Activated CD8-positive, alpha-beta memory T cell treated with anti-CD3 and anti-CD28 coated beads for 48 hours (primary cell): ENCODE results near the gene COL4A5.
"Not testable (repeated sequence)": the region's sequence is repeated elsewhere in the genome, so short reads cannot be mapped to it uniquely, and the experiment has no call there.

ENCODE experiments used
- DNase-seq, 3 experiments: peaks; one replicate each; pipeline ENCODE4 v3.0.0-alpha.2; 2020; ENCODE audit warnings: low read depth in 2 of 3, low spot score in 2 of 3

The COL4A5 gene

DNA sequence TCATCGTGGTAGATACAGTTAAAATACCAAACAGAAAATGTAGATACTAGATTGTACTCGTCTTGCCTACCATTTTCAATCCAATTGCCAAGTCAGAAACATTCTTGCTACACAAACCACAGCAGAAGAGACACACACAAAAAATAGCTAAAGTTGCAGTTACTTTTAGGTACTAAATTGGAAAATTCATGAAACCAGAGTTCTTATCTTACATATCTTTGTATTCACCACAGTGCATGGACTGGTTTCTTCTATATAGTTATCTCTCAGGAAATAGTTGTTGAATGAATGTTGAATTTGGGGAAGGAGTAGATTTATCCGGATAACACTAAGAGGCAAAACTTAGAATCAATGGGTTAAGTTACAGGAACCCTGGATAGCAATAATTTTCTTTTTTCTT lies 14.2 kb downstream of the COL4A5 start:
- DNase-seq, result no peak

DNA sequence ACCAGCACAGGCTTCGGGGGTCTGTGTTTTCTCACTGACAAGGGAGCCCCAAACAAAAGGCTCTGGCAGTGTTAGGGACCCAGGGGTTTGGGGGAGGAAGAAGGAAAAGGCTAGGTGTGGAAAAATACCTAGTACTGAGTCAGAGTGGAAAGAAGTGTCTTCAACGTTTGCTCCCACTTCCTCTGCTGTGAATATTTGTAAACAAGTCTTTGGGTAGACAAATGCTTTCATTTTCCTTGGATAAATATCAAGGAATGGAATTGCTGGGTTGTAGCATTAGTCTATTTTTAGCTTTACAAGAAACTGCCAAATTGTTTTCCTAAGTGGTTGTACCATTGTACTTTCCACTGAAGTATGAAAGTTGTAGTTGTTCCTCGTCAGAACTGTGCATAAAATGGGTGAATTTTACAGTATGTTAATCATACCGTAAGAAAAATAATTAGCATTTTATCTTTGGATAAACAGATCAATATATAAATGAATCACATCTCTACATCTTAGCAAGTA lies 17.4 kb downstream of the COL4A5 start:
- no peak for DNase-seq

DNA sequence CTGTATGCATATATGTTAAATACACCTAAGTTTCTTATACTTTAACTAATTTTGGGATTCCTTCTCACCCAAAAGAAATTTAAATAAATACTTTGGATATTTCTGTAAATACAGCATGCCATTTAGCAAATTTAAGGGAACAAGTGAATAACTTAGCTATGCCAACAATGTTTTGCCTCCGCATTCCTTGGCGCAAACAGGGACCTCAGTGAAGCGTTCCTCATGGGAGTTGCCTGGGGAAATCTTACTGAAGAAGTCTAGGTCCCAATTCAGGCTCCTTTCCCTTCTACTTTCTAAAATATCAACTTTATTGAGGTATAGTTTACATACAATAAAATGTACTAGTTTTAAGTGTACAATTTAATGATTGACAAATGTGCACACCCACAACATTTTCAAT lies 25.0 kb downstream of the COL4A5 start:
- DNase-seq, result no peak

DNA sequence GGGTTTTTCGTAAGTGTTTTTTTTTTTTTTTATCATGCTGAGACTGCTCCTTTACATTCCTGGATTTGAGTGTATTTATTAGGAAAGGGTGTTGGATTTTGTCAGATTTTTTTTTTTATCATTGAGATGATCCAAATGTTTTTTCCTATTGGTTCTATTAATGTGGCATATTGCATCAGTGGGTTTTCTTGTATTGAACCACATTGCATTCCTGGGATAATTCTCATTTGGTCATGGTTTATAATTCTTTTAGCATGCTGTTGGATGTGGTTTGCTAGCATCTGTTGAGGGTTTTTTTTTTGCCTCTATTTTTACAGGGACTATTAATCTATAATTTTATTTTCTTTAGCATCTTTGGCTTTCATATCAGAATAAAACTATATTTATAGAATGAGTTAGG lies 28.8 kb downstream of the COL4A5 start:
- no peak for DNase-seq

DNA sequence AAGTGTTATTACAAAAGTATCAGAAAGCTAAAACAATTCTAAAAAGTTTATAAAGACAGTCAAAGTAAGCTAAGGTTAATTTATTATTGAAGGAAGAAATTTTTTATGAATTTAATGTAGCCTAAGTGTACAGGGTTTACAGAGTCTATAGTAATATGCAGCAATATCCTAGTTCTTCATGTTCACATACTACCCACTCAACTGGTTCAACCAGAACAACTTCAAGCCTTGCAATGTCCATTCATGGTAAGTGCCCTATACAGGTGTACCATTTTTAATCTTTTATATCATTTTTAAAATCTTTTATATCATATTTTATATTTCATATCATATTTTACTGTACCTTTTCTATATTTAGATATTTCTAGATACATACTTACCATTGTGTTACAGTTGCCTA lies 34.3 kb downstream of the COL4A5 start:
- DNase-seq, result no peak

DNA sequence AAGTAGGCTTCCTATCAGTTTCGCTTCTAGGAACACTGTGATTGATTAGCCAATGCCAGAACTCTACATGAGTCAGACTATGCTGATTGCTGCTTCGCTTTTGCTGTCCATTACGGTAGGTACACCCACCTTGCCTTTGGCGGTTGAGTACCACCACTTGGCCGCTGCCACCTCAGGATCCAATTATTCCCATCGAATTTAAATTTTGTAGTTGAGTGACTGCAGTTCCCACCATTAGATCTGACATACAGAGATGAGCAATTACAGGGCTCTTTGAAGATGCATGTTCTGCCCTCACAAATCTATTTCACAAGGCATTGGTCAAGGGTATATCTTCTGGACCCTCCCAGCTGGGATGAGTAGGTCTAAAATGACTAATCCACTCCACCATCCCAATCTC lies 41.9 kb downstream of the COL4A5 start:
- DNase-seq, result not testable (repeated sequence)

DNA sequence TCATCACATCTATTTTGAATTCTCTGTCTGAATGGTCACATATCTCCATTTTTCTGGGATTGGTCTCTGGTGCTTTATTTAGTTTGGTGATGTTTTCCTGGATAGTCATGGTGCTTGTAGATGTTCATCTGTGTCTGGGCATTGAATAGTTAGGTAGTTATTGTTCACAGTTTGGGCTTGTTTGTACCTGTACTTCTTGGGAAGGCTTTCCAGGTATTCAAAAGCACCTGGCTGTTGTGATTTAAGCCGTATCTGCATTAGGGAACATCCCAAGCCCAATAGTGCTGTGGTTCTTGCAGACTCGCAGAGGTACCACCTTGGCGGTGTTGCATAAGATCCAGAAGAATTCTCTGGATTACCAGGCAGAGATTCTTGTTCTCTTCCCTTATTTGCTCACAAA lies 44.6 kb downstream of the COL4A5 start:
- DNase-seq, result no peak

DNA sequence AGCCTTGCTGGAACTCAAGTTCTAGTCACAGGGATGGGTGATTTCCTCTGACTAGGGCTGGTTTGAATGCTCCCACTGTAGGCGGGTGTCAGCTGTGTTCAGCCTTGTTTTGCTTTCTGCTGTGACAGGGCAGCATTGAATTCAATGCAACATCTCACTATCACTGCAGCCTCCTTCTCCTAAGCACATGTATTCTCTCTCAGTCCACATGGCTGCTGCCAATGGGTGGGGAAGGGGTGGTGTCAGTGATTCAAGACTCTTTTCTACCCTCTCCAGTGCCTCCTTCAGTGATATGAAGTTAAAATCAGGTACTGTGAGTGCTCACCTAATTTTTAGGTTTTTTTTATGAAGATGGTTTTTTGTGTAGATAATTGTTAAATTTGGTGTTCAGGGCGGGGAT lies 46.3 kb downstream of the COL4A5 start:
- DNase-seq, result no peak

- DNase-seq, result no peak
These were observed 54.9 kb downstream of the COL4A5 start for GRCh38 chrX:108494406-108495090.

- no peak for DNase-seq
These were observed 72.1 kb downstream of the COL4A5 start for GRCh38 chrX:108511721-108512120.

DNA sequence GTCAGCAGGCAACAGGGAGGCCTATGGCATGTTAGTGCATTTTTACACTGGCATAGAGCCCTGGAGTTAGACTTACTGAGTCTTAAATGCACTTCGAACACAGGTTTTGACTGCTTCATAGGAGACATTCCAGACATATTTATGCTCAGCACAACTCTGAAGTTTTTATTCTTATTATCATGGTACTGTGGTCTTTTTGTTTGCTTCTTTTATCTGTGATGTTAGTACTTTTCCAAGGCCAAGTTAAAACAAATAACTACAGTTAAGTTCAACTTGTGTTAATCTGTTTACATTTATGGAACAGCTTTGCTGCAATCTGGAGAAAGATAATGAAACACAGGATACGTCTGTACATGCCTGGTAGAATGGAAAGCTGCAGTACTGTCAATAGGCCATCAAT lies 76.5 kb downstream of the COL4A5 start:
- DNase-seq, result no peak

GRCh38 chrX:108527724-108528123 lies 88.1 kb downstream of the COL4A5 start:
- DNase-seq, result no peak

DNA sequence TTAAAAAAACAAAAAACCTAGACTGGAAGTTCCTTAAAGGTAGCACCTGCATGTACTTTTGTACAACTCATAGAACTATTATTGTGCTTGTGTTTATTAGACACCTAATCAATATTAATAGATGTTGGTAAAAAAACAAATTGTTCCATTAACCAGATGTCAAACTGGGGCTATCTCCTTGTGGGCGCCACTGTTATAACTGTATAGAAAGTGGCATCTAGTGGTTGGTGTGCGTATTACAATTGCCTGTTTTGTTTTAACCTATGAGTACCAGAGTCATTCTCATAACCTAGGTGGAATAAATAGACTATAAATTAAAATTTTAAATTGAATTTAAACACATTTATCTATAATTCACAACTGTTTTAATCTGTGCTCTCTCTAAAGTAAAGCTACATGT lies 97.4 kb downstream of the COL4A5 start:
- no peak for DNase-seq

DNA sequence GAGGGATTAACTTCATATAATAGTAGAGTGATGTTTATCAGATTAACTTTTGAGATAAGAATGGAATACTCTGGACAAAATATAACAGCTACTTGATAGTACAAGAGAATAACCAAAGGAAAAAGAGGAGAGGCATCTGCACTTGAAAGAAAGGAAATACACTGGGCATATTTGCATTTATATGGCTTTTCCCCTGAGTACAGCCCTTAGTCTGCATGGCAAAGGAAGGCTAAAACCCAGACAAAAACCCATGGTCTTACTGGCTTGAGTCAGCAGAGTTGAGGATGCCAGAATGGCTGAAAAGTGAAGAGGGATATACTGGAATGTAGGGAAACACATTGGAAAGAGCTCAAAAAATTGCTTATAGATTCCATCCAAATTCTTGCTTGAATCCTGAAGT lies 101.6 kb downstream of the COL4A5 start:
- no peak for DNase-seq

- no peak for DNase-seq
These were observed 117.9 kb downstream of the COL4A5 start for GRCh38 chrX:108557580-108557979.

DNA sequence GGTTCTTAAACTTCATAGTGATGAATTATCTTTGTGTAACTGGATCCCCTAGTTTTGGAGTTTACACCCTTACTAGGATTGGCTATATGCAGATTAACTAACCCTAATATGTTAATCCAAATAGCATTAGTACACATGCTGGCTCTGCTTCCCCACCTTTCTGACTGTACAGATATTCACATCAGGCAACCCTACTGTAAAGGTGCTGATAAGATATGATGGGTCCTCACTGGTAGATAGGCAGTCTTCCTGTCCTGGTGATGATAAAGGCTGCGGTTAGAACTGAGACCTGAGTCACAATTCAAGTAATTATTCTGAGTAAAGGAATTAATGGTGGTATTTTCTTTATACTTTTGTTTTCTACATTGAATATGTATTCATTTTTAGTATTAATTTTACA lies 118.6 kb downstream of the COL4A5 start:
- DNase-seq, result no peak

DNA sequence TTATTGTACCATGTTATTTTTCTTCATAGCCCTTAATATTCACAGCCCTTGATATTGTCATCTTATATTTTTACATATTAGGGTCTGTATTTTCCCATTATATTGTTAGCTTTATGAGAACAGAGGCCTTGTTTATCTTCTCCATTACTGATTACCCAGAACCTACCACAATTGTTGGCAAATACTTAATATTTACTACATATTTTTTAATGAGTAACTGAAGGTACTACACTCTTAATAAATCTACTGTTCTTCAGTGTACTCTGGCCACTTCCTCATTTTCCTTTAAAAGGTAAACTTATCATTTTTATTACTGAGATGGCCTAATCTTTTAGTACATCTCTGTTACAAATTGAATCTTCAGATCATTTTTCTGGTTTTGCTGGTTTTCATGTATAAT lies 133.5 kb downstream of the COL4A5 start:
- no peak for DNase-seq

DNA sequence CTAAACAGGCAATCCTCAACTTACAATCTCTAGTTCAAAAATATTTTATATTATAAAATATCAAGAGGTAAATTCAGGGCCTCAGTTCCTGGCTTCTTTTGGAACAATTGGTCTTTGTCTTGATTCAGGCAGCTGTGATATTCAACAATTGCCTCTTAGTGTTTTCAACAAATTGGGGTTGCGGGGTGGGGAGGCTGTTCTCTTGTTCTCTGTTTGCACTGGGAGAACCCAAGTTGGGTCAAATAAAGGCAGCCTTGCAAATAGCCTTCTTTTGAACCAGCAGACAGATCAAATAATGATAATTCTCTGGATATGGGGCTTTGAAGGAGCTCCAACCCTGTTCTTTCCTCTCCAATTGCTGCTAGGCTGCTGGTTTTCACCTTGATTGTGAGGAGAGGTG lies 142.5 kb downstream of the COL4A5 start:
- no peak for DNase-seq

GRCh38 chrX:108584617-108585211 lies 145.1 kb downstream of the COL4A5 start:
- DNase-seq, result no peak

DNA sequence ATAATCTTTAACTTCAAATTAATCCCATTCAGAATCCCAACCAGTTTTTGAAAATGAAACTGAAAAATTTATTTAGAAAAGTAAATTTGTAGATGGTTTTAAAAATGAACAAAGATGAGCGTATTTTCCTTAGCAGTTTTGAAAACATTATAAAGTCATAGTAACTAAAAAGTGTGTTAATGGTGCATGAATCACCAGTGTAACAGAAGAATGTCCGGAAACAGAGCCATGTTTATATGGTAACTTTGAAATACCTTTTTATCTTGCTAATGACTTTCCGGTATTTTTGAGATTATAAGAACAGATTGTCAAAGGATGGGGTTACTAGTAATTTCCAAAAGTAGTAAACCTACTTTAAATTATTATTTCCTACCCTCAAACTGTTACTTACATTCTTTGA lies 150.9 kb downstream of the COL4A5 start:
- no peak for DNase-seq

DNA sequence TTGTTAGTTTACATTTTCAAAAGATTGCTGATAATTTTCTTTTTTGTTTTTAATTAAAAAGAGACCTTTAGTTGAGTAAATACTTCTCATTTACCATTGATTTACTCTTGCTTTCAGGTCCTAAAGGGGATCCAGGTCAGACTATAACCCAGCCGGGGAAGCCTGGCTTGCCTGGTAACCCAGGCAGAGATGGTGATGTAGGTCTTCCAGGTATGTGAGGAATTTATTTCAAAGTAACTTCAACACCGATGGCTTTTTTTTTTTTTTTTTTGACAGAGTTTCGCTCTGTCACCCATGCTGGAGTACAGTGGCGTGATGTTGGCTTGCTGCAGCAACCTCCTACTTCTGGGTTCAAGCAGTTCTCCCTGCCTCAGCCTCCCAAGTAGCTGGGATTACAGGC lies 161.6 kb downstream of the COL4A5 start:
- no peak for DNase-seq

GRCh38 chrX:108610141-108610540 lies 170.5 kb downstream of the COL4A5 start:
- no peak for DNase-seq

GRCh38 chrX:108614616-108615015 lies 175.0 kb downstream of the COL4A5 start:
- DNase-seq, result no peak
